GM12892 (cell line): ENCODE measurements around the gene EGFR.

Experiments used
- DNase-seq: peaks from one replicate; pipeline ENCODE4 v3.0.0; 2011; ENCODE audit not compliant: insufficient read length
- FAIRE-seq: peaks from 2 replicates; lab custom pipeline; 2011; peaks lifted over from hg19 to GRCh38; lab: Jason Lieb, UNC
- POLR2A ChIP-seq: IDR thresholded peaks from 2 replicates; pipeline ENCODE4 v1.6.1; 2011; ENCODE audit warnings: low read depth, low read length, control low read depth
- POLR2AphosphoS5 ChIP-seq: IDR thresholded peaks from 2 replicates; pipeline ENCODE4 v1.6.1; 2011; ENCODE audit warnings: low read depth, low read length, control low read depth
- TAF1 ChIP-seq: IDR thresholded peaks from 2 replicates; pipeline ENCODE4 v1.6.1; 2011; ENCODE audit warnings: low read depth, mild to moderate bottlenecking, control low read depth, low read length, borderline replicate concordance

EGFR gene

DNA sequence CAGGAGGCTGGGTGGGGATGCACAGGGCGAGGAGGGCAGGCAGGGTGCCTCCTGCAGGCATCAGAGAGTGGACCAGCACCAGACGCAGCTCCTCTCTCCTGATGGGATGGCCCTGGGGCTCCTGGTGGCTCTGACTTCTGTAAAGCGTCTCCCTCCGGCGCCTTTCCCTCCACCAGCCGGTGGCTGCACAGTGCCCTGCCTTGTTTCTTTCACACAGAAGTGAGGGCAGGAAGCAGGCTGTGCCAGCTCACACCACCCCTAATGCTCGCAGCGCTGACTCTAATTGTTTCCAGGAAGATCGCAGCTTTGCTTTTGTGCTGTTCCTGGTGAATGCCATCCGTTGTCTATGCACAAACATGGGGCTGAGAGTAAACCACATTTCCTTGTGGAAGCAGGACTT is 194.0 kb downstream of the EGFR start:
- DNase-seq (no peak), FAIRE-seq (no peak)
- no peak for TF ChIP-seq POLR2AphosphoS5
- TF ChIP-seq TAF1 = no peak
- TF ChIP-seq POLR2A = no peak

DNA sequence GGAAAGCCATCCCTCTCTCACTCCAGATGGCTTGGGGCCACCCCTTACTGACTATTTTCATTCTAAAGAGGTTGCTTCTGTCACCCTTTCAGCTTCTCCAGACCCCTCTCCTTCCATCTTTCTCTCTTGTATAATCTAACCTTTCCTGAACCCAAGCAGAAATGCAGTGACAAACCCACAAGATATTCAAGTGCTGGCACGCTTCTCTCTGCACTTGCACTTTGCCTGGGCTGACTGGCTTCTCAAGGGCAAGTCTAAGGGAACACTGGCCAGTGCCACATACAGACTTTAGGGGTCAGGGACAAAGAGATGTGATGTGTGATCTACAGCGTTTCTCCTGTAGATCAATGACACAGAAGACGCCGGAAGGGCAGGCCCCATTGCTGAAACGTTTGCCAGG is 195.9 kb downstream of the EGFR start:
- TF ChIP-seq POLR2A (no peak), TAF1 (no peak), POLR2AphosphoS5 (no peak)
- DNase-seq = no peak
- no peak for FAIRE-seq

DNA sequence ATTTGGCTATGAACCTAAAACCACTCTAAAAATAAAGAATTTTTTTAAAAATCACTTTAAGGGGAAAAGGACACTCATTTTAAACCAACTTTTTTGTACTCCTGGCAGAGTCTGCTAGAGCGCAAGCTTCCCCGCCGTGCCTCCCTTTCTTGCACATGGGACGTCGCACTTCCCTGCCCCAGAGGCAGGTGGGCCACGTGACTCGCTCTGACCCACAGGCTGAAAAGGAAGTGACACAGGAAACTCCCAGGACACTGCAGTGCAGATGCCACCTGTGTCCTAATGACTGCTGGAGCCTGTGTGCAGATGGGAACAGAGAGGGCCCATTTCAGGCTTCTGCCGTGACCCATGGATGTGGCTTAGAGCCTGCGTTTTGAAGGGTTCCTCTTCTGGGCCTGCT is 204.2 kb downstream of the EGFR start:
- no peak for DNase-seq
- TF ChIP-seq TAF1 = no peak
- no peak for TF ChIP-seq POLR2A
- no peak for TF ChIP-seq POLR2AphosphoS5
- FAIRE-seq = no peak

DNA sequence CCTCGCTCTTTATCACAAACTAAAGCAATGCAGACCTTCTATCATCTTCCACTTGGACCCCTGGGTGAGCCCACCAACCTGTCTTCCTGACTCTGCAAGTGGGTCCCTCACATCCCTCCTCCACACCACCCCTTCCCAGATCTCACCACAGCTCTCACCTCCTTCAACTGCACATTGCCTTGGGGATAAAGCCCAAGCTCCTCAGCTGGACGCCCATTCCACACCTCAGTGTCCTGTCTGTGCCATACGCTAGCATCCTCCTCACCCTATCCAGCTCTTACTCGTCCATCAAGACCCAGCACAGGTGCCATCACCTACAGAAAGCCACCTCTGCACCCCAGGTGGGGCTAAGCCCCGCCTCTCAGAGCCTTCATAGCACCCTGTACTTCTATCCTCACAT is 205.3 kb downstream of the EGFR start:
- FAIRE-seq = no peak
- TF ChIP-seq POLR2AphosphoS5 = no peak
- TF ChIP-seq POLR2A = no peak
- TF ChIP-seq TAF1 = no peak
- DNase-seq = no peak

DNA sequence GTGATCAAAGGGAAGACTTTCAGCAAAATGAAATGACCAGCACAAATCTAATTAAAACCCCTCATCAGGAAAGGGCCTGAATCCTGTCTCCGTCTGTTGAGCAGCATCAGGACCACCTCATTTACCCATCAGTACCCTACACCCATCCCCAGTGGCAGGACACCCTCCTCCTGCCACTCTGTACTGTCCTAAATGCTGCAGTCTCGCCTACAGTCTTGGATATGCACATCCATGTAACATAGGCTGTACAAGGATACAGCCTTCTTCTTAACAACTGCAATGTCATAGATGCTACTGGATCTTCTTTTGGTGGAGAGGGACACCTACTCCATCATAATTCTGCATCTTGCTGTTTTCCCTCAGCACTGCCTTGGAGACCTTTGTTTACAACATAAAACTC is 206.0 kb downstream of the EGFR start:
- FAIRE-seq (no peak), DNase-seq (no peak)
- no peak for TF ChIP-seq POLR2A
- no peak for TF ChIP-seq POLR2AphosphoS5
- no peak for TF ChIP-seq TAF1

DNA sequence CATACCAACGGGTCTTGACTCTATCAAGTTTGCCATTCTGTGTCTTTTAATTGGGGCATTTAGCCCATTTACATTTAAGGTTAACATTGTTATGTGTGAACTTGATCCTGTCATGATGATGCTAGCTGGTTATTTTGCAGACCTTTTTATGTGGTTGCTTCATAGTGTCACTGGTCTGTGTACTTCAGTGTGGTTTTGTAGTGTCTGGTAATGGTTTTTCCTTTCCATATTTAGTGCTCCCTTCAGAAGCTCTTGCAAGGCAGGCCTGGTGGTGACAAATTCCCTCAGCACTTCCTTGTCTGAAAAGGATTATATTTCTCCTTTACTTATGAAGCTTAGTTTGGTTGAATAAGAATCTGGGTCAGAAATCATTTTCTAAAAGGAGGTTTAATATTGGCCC is 211.2 kb downstream of the EGFR start:
- FAIRE-seq (no peak), DNase-seq (no peak)
- no peak for TF ChIP-seq TAF1
- no peak for TF ChIP-seq POLR2A
- no peak for TF ChIP-seq POLR2AphosphoS5

DNA sequence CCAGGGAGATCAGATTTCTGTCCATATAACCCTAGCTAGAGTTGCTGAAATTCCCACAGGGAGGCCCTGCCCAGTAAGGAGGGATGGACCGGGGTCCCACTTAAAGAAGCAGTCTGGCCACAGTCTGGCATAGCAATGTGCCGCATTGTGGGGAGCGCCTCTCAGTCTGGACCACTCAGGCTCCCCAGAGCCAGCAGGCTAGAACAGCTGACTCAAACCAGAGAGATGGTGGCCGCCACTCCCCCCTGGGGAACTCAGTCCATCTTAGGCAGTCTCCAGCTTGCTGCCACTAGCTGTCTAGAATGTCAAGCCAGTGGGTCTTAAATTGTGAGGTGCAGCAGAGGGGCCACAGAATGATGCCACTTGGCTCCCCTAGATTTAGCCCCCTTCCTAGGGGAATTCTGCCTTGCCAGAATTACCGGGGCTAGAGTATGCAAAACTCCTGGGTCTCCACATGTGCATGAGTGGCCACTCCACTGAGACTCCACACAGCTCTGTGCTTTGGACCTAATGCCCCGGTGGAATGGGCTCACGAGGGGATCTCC is 213.0 kb downstream of the EGFR start:
- TF ChIP-seq POLR2A = no peak
- TF ChIP-seq POLR2AphosphoS5 = no peak
- TF ChIP-seq TAF1 = no peak
- no peak for DNase-seq
- FAIRE-seq = no peak

DNA sequence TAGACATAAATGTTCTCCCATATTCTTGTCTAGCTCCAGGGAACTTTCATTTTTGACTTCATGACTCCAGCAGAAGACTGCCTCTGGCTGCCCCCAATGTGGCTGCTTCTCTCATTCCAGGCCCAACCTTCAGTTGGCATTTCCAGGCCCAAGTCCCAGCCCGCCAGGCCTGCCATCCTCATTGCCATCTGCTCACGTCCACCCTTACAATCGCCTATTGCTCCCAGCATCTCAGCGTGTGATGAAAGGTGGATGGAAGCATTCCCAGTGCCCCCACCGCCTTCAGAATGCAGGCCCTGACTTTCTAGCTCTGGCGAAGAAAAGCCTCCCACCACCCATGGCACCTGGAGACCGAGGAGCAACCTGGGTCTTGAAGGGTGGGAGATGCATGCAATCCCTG is 214.2 kb downstream of the EGFR start:
- no peak for TF ChIP-seq POLR2AphosphoS5
- TF ChIP-seq POLR2A = no peak

DNA sequence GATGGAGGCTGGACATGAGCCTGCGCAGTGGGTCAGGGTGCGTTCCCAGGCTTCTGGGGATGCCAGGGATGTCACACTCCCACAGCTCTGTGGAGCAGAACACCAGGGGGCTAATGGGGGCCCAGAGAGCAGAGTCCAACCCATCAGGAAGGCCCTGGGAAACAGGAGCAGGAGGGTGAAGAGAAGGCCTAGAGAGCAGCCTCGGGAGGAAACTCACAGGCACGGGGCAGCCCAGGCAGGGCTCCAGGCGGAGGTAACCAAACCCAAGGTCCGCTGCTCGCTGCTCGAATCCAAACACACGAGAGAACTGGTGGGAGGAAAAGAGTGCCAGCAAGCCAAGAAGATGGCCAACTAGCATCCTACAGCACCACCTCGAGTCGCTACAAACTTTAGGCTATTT is 215.6 kb downstream of the EGFR start:
- TF ChIP-seq POLR2A = no peak
- TF ChIP-seq POLR2AphosphoS5 = no peak
- no peak for TF ChIP-seq TAF1
- DNase-seq (no peak), FAIRE-seq (no peak)

More for the DNA sequence above, 214.2 kb downstream of the EGFR start:
- FAIRE-seq = no peak
- no peak for DNase-seq

DNA sequence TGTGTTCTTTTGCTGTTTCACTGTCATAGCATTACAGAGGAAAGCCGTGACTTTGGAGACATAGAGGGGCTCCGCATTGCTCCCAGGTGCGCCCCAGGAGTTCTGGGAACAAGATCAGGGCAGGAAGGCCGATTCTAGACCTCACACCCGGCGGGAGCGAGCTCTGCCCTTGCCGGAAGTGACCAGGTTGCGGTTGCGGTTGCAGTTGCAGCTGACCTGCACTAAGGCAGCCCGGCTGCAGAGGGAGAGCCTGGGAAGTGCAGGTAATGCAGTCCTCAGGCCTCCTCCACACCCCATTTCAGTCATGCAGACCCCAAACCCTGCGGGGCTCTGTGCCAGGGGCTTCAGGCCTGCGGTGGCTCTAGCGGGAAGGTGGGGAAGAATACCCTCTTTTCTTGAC is 216.3 kb downstream of the EGFR start:
- TF ChIP-seq TAF1 (no peak), POLR2A (no peak), POLR2AphosphoS5 (no peak)
- DNase-seq (no peak), FAIRE-seq (no peak)

DNA sequence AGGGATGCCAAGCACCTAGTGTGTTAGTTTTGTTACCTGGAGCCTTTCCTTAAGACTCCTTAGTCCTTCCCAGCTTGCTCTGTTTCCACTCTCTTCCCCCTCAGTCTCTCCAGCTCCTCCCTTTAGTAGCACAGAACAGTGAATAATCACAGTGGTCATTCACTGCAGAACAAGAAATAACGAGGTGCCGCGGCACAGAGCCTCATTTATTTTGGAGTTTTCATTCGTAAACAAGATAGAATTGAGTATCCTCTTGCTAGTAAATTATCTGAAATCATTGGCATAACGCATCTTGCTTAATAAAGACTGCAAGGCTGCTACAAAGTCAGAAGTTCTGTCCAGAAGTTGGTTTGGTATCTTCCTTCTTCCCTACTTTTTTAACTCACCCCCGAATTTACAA is 217.0 kb downstream of the EGFR start:
- no peak for FAIRE-seq
- DNase-seq = no peak
- TF ChIP-seq POLR2AphosphoS5 (no peak), POLR2A (no peak), TAF1 (no peak)

DNA sequence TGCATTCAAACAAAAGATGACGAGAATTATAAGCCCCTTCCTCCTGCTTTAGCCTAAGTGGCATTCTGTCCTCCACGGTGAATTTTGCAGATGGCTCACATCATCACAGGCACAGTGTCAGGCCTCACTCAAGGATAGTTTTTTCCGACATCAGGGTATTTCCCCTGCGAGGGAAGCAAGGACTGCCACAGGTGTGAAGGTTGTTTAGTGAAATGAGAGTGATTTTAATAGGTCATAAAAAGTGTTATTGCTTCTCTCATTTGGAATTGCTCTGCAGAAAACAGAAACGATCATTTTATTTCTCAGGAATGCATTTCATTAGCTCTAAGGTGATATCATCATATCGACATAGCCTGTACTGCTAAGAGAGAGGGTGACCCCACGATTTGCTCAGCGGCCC is 217.7 kb downstream of the EGFR start:
- TF ChIP-seq POLR2A (no peak), TAF1 (no peak), POLR2AphosphoS5 (no peak)
- no peak for DNase-seq
- FAIRE-seq = no peak
